HL-60 (cell line): ENCODE data around the gene NIBAN1.

Source experiments
- DNase-seq, 2 experiments: peaks; one replicate each; pipeline ENCODE4 v3.0.0-alpha.2; 2010 to 2020; ENCODE audit warnings: low read depth in 1 of 2, low spot score in 1 of 2
- H3K27ac ChIP-seq: fragments of 250-450 bp; sonication (Bioruptor Pico); replicated peaks from 2 replicates; pipeline ENCODE4 v1.5.1; 2020; ENCODE audit warnings: mild to moderate bottlenecking, moderate library complexity
- H3K27me3 ChIP-seq: fragments of 250-450 bp; sonication (Bioruptor Pico); 2 replicates; pipeline ENCODE4 v1.5.1; 2021; ENCODE audit warnings: mild to moderate bottlenecking, moderate library complexity; ENCODE audit not compliant: insufficient read depth, poor library complexity, severe bottlenecking
- H3K4me3 ChIP-seq: replicated peaks from 2 replicates; pipeline ENCODE4 v1.5.1; 2011; ENCODE audit warnings: mild to moderate bottlenecking, control low read depth, low read length; ENCODE audit not compliant: insufficient read depth
- GABPA ChIP-seq: IDR thresholded peaks from 2 replicates; pipeline ENCODE4 v1.6.1; 2012; ENCODE audit warnings: low read depth
- POLR2AphosphoS5 ChIP-seq: IDR thresholded peaks from 2 replicates; pipeline ENCODE4 v1.6.1; 2012; ENCODE audit warnings: low read depth
- SPI1 ChIP-seq: IDR thresholded peaks from 2 replicates; pipeline ENCODE4 v1.6.1; 2012; ENCODE audit warnings: low read depth, mild to moderate bottlenecking, borderline replicate concordance
- TF ChIP-seq, protein P1 (sequence below): IDR thresholded peaks from one replicate; pipeline ENCODE4 v1.5.1; 2011; ENCODE audit warnings: low read length, control low read depth, inconsistent platforms; ENCODE audit not compliant: insufficient read depth
- TF ChIP-seq, protein P2 (sequence below): IDR thresholded peaks from 2 replicates; pipeline ENCODE4 v1.6.1; 2012; ENCODE audit warnings: low read depth; ENCODE audit not compliant: insufficient replicate concordance

Gene NIBAN1

DNA sequence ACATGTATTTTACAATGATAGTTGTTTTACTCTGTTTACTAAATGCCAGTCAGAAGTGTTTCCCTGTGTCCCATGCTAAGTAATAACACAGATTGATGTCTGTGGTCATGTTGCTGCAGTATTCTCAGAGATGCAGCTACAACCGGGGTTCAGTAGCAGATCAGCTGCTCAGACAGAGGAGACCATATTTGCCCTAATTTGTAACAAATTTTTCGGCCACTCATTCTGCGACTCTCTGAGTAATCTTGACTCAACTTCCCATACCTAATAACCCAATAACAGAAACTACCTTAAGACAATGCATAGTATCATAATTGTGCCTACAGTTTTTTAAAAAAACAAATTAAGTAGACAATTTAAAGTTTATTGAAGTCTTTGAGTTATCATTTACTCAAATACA is 32.6 kb downstream of the NIBAN1 start:
- DNase-seq = no peak
- H3K27me3 ChIP-seq = no peaks in the 10 kb centered on the region
- TF ChIP-seq, protein P1, sequence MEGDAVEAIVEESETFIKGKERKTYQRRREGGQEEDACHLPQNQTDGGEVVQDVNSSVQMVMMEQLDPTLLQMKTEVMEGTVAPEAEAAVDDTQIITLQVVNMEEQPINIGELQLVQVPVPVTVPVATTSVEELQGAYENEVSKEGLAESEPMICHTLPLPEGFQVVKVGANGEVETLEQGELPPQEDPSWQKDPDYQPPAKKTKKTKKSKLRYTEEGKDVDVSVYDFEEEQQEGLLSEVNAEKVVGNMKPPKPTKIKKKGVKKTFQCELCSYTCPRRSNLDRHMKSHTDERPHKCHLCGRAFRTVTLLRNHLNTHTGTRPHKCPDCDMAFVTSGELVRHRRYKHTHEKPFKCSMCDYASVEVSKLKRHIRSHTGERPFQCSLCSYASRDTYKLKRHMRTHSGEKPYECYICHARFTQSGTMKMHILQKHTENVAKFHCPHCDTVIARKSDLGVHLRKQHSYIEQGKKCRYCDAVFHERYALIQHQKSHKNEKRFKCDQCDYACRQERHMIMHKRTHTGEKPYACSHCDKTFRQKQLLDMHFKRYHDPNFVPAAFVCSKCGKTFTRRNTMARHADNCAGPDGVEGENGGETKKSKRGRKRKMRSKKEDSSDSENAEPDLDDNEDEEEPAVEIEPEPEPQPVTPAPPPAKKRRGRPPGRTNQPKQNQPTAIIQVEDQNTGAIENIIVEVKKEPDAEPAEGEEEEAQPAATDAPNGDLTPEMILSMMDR = no peak
- TF ChIP-seq GABPA (no peak), SPI1 (no peak), POLR2AphosphoS5 (no peak)
- TF ChIP-seq, protein P2, sequence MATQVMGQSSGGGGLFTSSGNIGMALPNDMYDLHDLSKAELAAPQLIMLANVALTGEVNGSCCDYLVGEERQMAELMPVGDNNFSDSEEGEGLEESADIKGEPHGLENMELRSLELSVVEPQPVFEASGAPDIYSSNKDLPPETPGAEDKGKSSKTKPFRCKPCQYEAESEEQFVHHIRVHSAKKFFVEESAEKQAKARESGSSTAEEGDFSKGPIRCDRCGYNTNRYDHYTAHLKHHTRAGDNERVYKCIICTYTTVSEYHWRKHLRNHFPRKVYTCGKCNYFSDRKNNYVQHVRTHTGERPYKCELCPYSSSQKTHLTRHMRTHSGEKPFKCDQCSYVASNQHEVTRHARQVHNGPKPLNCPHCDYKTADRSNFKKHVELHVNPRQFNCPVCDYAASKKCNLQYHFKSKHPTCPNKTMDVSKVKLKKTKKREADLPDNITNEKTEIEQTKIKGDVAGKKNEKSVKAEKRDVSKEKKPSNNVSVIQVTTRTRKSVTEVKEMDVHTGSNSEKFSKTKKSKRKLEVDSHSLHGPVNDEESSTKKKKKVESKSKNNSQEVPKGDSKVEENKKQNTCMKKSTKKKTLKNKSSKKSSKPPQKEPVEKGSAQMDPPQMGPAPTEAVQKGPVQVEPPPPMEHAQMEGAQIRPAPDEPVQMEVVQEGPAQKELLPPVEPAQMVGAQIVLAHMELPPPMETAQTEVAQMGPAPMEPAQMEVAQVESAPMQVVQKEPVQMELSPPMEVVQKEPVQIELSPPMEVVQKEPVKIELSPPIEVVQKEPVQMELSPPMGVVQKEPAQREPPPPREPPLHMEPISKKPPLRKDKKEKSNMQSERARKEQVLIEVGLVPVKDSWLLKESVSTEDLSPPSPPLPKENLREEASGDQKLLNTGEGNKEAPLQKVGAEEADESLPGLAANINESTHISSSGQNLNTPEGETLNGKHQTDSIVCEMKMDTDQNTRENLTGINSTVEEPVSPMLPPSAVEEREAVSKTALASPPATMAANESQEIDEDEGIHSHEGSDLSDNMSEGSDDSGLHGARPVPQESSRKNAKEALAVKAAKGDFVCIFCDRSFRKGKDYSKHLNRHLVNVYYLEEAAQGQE = no peak
- H3K4me3 ChIP-seq = no peak overlapping the region
- H3K27ac ChIP-seq = no peak overlapping the region

DNA sequence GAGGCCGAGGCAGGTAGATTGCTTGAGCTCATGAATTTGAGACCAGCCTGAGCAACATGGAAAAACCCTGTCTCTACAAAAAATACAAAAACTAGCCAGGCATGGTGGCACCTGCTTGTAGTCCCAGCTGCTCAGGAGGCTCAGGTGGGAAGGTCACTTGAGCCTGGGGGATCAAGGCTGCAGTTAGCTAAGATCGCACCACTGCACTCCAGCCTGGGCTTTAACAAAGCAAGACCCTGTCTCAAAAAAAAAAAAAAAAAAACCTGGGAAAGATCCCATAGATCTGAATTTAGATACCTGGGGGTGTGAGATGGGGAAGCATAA is 32.9 kb downstream of the NIBAN1 start:
- DNase-seq = no peak
- H3K4me3 ChIP-seq = no peak overlapping the region
- no peak overlapping the region for H3K27ac ChIP-seq
- H3K27me3 ChIP-seq = no peaks in the 10 kb centered on the region
- no peak for TF ChIP-seq GABPA
- TF ChIP-seq, protein P1 = no peak
- TF ChIP-seq, protein P2 = no peak
- TF ChIP-seq POLR2AphosphoS5 = no peak
- no peak for TF ChIP-seq SPI1

DNA sequence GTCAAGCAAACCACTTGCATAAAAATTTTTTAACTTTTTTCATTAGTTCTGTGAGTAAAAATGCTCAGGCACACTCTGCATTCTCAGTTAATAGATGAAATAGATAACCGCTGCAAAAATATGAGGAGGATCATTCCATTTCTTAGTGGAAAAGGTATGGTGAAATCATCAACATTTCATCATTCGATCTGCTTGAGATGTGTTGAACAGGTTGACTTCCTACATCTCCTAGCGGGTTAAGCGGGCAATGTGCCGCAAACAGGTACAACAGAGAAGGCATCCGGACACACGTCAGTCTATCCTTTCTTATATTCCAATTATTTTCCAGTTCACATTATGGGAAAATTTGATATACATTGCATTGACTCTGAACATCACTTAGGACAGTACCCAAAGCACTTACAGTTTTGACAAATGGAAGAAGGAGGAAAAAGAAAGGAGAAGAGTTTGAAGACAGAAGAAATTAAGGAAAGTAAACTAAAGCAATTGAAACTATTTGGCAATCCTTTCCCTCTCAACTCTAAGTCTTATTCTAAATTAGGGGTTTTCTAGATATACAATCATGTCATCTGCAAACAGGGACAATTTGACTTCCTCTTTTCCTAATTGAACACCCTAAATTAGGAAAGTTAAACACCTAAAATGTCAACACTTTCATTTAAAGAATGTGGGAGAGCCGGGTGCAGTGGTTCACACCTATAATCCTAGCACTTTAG is 33.5 kb downstream of the NIBAN1 start:
- Histone ChIP-seq H3K27me3 (no peaks in the 10 kb centered on the region), H3K27ac (no peak overlapping the region), H3K4me3 (no peak overlapping the region)
- TF ChIP-seq GABPA (no peak), SPI1 (peak; percentile 60)
- TF ChIP-seq, protein P1 = no peak
- DNase-seq = no peak

DNA sequence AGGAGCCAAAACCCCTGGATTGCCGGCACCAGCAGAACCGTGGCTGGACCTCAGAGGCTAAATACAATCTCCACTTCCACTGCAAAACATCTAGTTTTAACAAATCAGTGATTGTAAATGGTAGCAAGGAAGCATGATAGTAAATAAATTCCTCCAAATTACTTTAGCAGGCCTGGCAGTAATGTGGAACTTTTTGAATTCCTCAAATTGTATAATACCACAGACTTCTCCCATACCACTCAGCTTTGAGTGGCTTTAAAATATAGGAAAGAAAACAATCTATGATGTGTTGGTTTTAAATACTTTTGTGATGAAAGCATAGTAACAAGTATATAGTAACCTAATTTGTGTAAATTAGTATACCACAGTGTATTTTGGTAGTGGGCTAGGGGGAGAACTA is 34.1 kb downstream of the NIBAN1 start:
- TF ChIP-seq, protein P2 = no peak
- TF ChIP-seq GABPA = no peak
- TF ChIP-seq SPI1 = no peak
- TF ChIP-seq, protein P1 = no peak
- TF ChIP-seq POLR2AphosphoS5 = no peak
- H3K27ac ChIP-seq = no peak overlapping the region
- H3K4me3 ChIP-seq = no peak overlapping the region
- H3K27me3 ChIP-seq = no peaks in the 10 kb centered on the region
- DNase-seq = no peak
